PC-9 (cell line): ENCODE data around the gene CRYBA1. TPM values are rescaled to one million over a fixed set of nuclear protein-coding genes. Genes with fewer than 3 reads are reported as not detected.

Source experiments
- BruUV-seq: library from RNA; stranded (reverse); fragments of 400-500 nt; replicated peaks from 2 replicates; lab custom pipeline; 2021; lab: Mats Ljungman, UMichigan
- CTCF ChIA-PET: fragments of 300-600 bp; sonication (Branson Sonifier 250); formaldehyde crosslinking; loops from one replicate; lab custom pipeline; 2022; ENCODE audit warnings: antibody characterized with exemption; lab: Charles Lee
- POLR2A ChIA-PET: fragments of 300-600 bp; sonication (Branson Sonifier 250); formaldehyde crosslinking; loops from one replicate; lab custom pipeline; 2022; ENCODE audit warnings: antibody characterized with exemption; ENCODE audit not compliant: unreplicated experiment; lab: Charles Lee
- DNase-seq, 2 experiments: peaks; one replicate each; pipeline versions ENCODE4 v3.0.0 to v3.0.0-alpha.2; 2015 to 2022; ENCODE audit warnings: mixed read lengths in 1 of 2
- H2AFZ ChIP-seq: fragments of 200-600 bp; sonication (generic); 2 replicates; pipeline ENCODE4 v1.8.1; 2017; ENCODE audit warnings: antibody characterized with exemption
- H3F3A ChIP-seq: fragments of 200-600 bp; sonication (generic); 2 replicates; pipeline ENCODE4 v1.8.1; 2017; ENCODE audit warnings: antibody characterized with exemption, mild to moderate bottlenecking, low read depth; ENCODE audit not compliant: insufficient read depth
- H3K27ac ChIP-seq: fragments of 200-600 bp; sonication (generic); 2 replicates; pipeline ENCODE4 v1.6.1; 2016; ENCODE audit warnings: mixed run types
- H3K27me3 ChIP-seq: fragments of 200-600 bp; sonication (generic); 2 replicates; pipeline ENCODE4 v1.6.1; 2016; ENCODE audit warnings: low read depth, mixed run types; ENCODE audit not compliant: insufficient read depth
- H3K36me3 ChIP-seq: fragments of 200-600 bp; sonication (generic); 2 replicates; pipeline ENCODE4 v1.6.1; 2016; ENCODE audit warnings: low read depth, mixed run types
- H3K4me1 ChIP-seq: fragments of 200-600 bp; sonication (generic); replicated peaks from 2 replicates; pipeline ENCODE4 v1.6.1; 2016; ENCODE audit warnings: mixed run types; ENCODE audit not compliant: insufficient read depth
- H3K4me2 ChIP-seq: fragments of 200-600 bp; sonication (generic); 2 replicates; pipeline ENCODE4 v1.6.1; 2017; ENCODE audit warnings: mixed run types
- H3K4me3 ChIP-seq: fragments of 200-600 bp; sonication (generic); 2 replicates; pipeline ENCODE4 v1.6.1; 2016; ENCODE audit warnings: mixed run types
- H3K79me2 ChIP-seq: fragments of 200-600 bp; sonication (generic); 2 replicates; pipeline ENCODE4 v1.6.1; 2017; ENCODE audit warnings: low read depth, mixed run types
- H3K9me2 ChIP-seq: fragments of 200-600 bp; sonication (generic); 2 replicates; pipeline ENCODE4 v1.8.1; 2017; ENCODE audit warnings: mild to moderate bottlenecking; ENCODE audit not compliant: insufficient read depth
- H3K9me3 ChIP-seq: fragments of 200-600 bp; sonication (generic); 2 replicates; pipeline ENCODE4 v1.8.1; 2016; ENCODE audit warnings: low read depth; ENCODE audit not compliant: insufficient read depth
- H4K20me1 ChIP-seq: fragments of 200-600 bp; sonication (generic); 2 replicates; pipeline ENCODE4 v1.8.1; 2017; ENCODE audit not compliant: insufficient read depth
- EZH2 ChIP-seq: fragments of 200-600 bp; sonication (generic); IDR thresholded peaks from 2 replicates; pipeline ENCODE4 v1.8.0; 2017; ENCODE audit warnings: antibody characterized with exemption, low read depth
- intact Hi-C: fragments of 100-400 bp; cut with micrococcal nuclease; formaldehyde crosslinking; loops from one replicate; pipeline ENCODE4 v1.10.0; 2022; ENCODE audit not compliant: unreplicated experiment
- total RNA-seq: library from RNA; stranded (reverse); gene quantifications from 2 replicates; pipeline ENCODE4 v1.2.3, GENCODE V29; 2021
- TF ChIP-seq, protein P1 (sequence below): fragments of 200-600 bp; sonication (generic); conservative IDR thresholded peaks from 2 replicates; pipeline ENCODE4 v1.6.1; 2017; ENCODE audit warnings: mixed run types, antibody characterized with exemption, mild to moderate bottlenecking, moderate library complexity

The CRYBA1 gene
- total RNA-seq, 1 experiment from 2014 or later: not detected

DNA sequence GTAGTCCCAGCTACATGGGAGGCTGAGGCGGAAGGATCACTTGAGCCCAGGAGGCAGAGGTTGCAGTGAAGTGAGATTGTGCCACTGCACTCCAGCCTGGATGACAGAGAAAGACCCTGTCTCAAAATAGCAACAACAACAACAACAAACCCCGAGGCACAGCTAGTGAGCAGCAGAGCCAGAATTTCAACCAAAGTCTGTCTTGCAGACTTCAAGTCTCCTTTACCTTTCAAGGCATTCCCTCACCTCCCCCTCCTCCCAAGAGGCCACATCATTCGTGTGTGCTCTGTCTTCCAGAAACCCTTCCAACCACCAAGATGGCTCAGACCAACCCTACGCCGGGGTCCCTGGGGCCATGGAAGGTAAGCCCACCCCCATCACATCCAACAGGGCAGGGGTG, 2.2 kb downstream of the CRYBA1 start:
- CTCF ChIA-PET: no interaction called here
- H2AFZ ChIP-seq: no peak overlapping the region
- no peak overlapping the region for H3K27ac ChIP-seq
- no peaks in the 10 kb centered on the region for H3K9me2 ChIP-seq
- DNase-seq: no peak
- no peaks in the 10 kb centered on the region for H3K36me3 ChIP-seq
- H3F3A ChIP-seq: peaks cover 27% of the 10 kb centered on the region; the same call in 1 of the 2 replicates
- no peak for TF ChIP-seq EZH2
- TF ChIP-seq, protein P1, sequence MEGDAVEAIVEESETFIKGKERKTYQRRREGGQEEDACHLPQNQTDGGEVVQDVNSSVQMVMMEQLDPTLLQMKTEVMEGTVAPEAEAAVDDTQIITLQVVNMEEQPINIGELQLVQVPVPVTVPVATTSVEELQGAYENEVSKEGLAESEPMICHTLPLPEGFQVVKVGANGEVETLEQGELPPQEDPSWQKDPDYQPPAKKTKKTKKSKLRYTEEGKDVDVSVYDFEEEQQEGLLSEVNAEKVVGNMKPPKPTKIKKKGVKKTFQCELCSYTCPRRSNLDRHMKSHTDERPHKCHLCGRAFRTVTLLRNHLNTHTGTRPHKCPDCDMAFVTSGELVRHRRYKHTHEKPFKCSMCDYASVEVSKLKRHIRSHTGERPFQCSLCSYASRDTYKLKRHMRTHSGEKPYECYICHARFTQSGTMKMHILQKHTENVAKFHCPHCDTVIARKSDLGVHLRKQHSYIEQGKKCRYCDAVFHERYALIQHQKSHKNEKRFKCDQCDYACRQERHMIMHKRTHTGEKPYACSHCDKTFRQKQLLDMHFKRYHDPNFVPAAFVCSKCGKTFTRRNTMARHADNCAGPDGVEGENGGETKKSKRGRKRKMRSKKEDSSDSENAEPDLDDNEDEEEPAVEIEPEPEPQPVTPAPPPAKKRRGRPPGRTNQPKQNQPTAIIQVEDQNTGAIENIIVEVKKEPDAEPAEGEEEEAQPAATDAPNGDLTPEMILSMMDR: no peak
- H3K4me3 ChIP-seq: no peak overlapping the region
- H3K4me2 ChIP-seq: no peak overlapping the region
- intact Hi-C loops: no loop called here
- H3K4me1 ChIP-seq: peaks cover 15% of the 10 kb centered on the region
- H3K9me3 ChIP-seq: no peaks in the 10 kb centered on the region
- BruUV-seq: no TSS peak
- POLR2A ChIA-PET: interaction anchor here (0.7 kb wide), 1 partner anchor 98 kb away, joined by 5 read pairs; no protein-coding TSS in a partner anchor
- H4K20me1 ChIP-seq: no peaks in the 10 kb centered on the region
- no peaks in the 10 kb centered on the region for H3K27me3 ChIP-seq
- no peaks in the 10 kb centered on the region for H3K79me2 ChIP-seq

DNA sequence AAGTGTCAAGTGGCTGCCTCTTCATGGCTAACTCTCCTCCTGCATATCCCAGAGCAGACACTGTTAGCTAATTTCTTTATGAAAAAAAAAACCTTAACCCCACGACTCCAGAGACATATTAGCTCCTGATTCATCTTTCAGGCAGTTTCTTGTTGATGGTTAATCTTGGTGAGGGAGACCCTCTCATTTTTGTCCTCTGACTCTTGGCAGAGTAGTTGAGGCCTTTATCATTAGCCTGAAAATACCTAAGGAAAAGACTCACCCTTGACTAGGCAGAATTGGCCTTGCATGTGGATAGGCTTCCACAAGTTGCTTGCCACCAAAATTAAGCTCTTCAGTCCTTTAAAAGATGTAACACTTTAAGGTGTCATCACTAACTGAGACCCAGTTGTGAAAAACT, 4.0 kb downstream of the CRYBA1 start:
- CTCF ChIA-PET: interaction anchor here (0.7 to 1.3 kb wide), 5 partner anchors 9 to 758 kb away, joined by 3 to 9 read pairs (median 4); partner anchors contain the start of gene MYO18A
- Histone ChIP-seq H3K9me3 (no peaks in the 10 kb centered on the region), H3F3A (peaks cover 45% of the 10 kb centered on the region; the same call in 1 of the 2 replicates), H2AFZ (no peak overlapping the region), H3K27ac (no peak overlapping the region), H3K4me2 (0 out of 2 replicates have a peak overlapping the region, but pooled peaks have one; percentile 10), H3K9me2 (no peaks in the 10 kb centered on the region), H3K27me3 (no peaks in the 10 kb centered on the region), H3K4me1 (peaks cover 15% of the 10 kb centered on the region), H4K20me1 (no peaks in the 10 kb centered on the region; the same call in 1 of the 2 replicates), H3K4me3 (no peak overlapping the region), H3K79me2 (no peaks in the 10 kb centered on the region), H3K36me3 (no peaks in the 10 kb centered on the region)
- no TSS peak for BruUV-seq
- TF ChIP-seq, protein P1: no peak
- TF ChIP-seq EZH2: no peak
- DNase-seq: no peak
- POLR2A ChIA-PET: interaction anchor here (0.5 to 0.6 kb wide), 2 partner anchors 94 to 679 kb away, joined by 7 to 36 read pairs; partner anchors contain the start of gene SSH2
- intact Hi-C loops: no loop called here

DNA sequence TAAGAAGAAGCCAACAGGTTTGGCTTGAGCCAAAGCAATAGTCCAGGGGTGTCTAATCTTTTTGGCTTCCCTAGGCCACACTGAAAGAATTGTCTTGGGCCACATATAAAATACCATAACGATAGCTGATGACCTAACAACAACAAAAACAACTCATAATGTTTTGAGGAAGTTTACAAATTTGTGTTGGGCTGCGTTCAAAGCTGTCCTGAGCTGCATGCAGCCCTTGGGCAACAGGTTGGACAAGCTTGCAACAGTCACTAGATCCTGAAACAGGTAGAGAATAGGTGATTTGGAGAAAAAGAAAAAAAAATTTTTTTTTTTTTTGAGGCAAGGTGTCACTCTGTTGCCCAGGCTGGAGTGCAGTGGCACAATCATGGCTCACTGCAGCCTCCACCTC, 4.5 kb downstream of the CRYBA1 start:
- Histone ChIP-seq H3K27ac (no peak overlapping the region), H3K79me2 (no peaks in the 10 kb centered on the region), H3K27me3 (no peaks in the 10 kb centered on the region), H3K4me3 (no peak overlapping the region), H4K20me1 (no peaks in the 10 kb centered on the region; the same call in 1 of the 2 replicates), H3F3A (peaks cover 50% of the 10 kb centered on the region; the same call in 1 of the 2 replicates), H2AFZ (no peak overlapping the region), H3K36me3 (no peaks in the 10 kb centered on the region), H3K9me2 (no peaks in the 10 kb centered on the region), H3K4me2 (0 out of 2 replicates have a peak overlapping the region, but pooled peaks have one; percentile 10), H3K9me3 (no peaks in the 10 kb centered on the region), H3K4me1 (peaks cover 15% of the 10 kb centered on the region)
- DNase-seq: peak in 1 of 2 experiments; percentile 62
- POLR2A ChIA-PET: interaction anchor here (0.7 kb wide), 1 partner anchor 94 kb away, joined by 7 read pairs; no protein-coding TSS in a partner anchor
- intact Hi-C loops: no loop called here
- CTCF ChIA-PET: interaction anchor here (0.7 to 1.3 kb wide), 4 partner anchors 31 to 758 kb away, joined by 3 to 9 read pairs (median 4); partner anchors contain the start of gene MYO18A
- no peak for TF ChIP-seq EZH2
- TF ChIP-seq, protein P1: no peak
- BruUV-seq: no TSS peak
